ENCODE data around the gene DGKA. TPM values are rescaled to one million over a fixed set of nuclear protein-coding genes. Genes with fewer than 3 reads are reported as not detected.

Gene DGKA
- total and polyA plus RNA-seq, 2 of the 4 experiments (the other 2 are of a cell fraction) = 71.9 to 75.1 TPM

DNA sequence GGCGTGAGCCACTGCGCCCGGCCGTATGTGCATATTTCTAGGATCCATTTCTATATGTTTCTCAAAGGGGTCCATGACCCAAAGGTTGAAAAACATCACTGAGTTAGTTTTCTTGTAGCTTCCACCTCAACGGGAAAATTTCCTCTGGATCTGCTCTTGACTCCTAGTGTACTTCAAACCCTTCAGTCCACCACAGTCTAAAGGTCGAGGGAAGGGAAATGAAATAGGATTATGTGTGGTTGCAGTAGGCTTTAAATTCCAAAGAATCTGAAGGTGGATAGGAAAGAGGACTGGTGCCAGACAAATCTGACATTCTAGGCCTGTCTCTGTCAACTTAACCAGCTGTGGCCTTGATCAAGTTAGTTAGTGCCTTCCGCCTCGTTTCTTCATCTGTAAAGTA is 64.4 kb downstream of the DGKA start:
- no peak overlapping the region for H2AK5ac ChIP-seq (ENCODE audit: low read depth, low read length)
- dilution Hi-C loops (cut with HindIII; ENCODE audit: low sequenced_read_pairs, unreplicated experiment) (no loop called here), in situ Hi-C loops (cut with MboI; ENCODE audit: low sequenced_read_pairs) (loop anchor here (5.0 kb wide), 1 partner anchor 42 kb away; no protein-coding TSS in a partner anchor), intact Hi-C loops (cut with micrococcal nuclease) (loop anchor here (10.0 kb wide), 1 partner anchor 109 kb away; the partner anchor contains the start of gene PA2G4)
- no peak overlapping the region for H4K8ac ChIP-seq (ENCODE audit: low read depth in 2 of 2, low read length in 2 of 2)
- H2BK20ac ChIP-seq (ENCODE audit: low read depth, low read length) = no peak overlapping the region
- no peak overlapping the region for H3K4me2 ChIP-seq (ENCODE audit: low read depth, low read length)
- H3K27ac ChIP-seq (ENCODE audit: insufficient read depth, low read length) = no peak overlapping the region
- no peak overlapping the region for H2BK5ac ChIP-seq (ENCODE audit: low read depth, low read length, poor library complexity, severe bottlenecking)
- ChIA-PET CTCF (interaction anchor here (1.0 to 1.8 kb wide), 5 partner anchors 12 to 35 kb away, joined by 3 to 8 read pairs (median 4); no protein-coding TSS in a partner anchor), POLR2A (ENCODE audit: unreplicated experiment) (no interaction called here)
- no peak overlapping the region for H3K9ac ChIP-seq (ENCODE audit: low read depth, low read length)
- no TSS peak for BruUV-seq (replicated peaks)
- no peak overlapping the region for H2BK120ac ChIP-seq (ENCODE audit: low read depth, low read length)
- H4K5ac ChIP-seq (ENCODE audit: low read depth, low read length) = no peak overlapping the region
- no peak overlapping the region for H3K4ac ChIP-seq (ENCODE audit: low read depth, low read length)
- H3K18ac ChIP-seq (ENCODE audit: low read depth, low read length) = no peak overlapping the region
- H3K36me3 ChIP-seq (ENCODE audit: control insufficient read depth, insufficient read depth, low read length) = peaks cover 29% of the 10 kb centered on the region
- H4K91ac ChIP-seq (ENCODE audit: insufficient read depth, low read depth, low read length) = no peak overlapping the region
- H3K56ac ChIP-seq (ENCODE audit: extremely low read depth, insufficient read depth, low read length) = no peak overlapping the region
- no peak overlapping the region for H3K14ac ChIP-seq (replicated peaks; ENCODE audit: low read depth, low read length)
- H3K23ac ChIP-seq (ENCODE audit: low read depth, low read length) = no peak overlapping the region
- no peak overlapping the region for H2BK15ac ChIP-seq (ENCODE audit: low read depth, low read length)
- no peak overlapping the region for H3K4me3 ChIP-seq (ENCODE audit: insufficient read depth, low read depth, low read length)
- DNase-seq (no peak), ATAC-seq (ENCODE audit: low read depth) (no peak)
- no peaks in the 10 kb centered on the region for H3K9me3 ChIP-seq (ENCODE audit: control insufficient read depth, insufficient read depth, low read length)
- TF ChIP-seq POLR2A (IDR thresholded peaks at IDR 0.05; ENCODE audit: low read depth, low read length) = no peak
- no peak for TF ChIP-seq MXI1 (IDR thresholded peaks at IDR 0.05; ENCODE audit: borderline replicate concordance, low read depth, low read length)
- TF ChIP-seq, protein P1, sequence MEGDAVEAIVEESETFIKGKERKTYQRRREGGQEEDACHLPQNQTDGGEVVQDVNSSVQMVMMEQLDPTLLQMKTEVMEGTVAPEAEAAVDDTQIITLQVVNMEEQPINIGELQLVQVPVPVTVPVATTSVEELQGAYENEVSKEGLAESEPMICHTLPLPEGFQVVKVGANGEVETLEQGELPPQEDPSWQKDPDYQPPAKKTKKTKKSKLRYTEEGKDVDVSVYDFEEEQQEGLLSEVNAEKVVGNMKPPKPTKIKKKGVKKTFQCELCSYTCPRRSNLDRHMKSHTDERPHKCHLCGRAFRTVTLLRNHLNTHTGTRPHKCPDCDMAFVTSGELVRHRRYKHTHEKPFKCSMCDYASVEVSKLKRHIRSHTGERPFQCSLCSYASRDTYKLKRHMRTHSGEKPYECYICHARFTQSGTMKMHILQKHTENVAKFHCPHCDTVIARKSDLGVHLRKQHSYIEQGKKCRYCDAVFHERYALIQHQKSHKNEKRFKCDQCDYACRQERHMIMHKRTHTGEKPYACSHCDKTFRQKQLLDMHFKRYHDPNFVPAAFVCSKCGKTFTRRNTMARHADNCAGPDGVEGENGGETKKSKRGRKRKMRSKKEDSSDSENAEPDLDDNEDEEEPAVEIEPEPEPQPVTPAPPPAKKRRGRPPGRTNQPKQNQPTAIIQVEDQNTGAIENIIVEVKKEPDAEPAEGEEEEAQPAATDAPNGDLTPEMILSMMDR (conservative IDR thresholded peaks at IDR 0.05; ENCODE audit: low read depth, low read length) = no peak
- TF ChIP-seq NFE2L2 (IDR thresholded peaks at IDR 0.05; ENCODE audit: low read depth, low read length) = no peak
- TF ChIP-seq MAZ (IDR thresholded peaks at IDR 0.05; ENCODE audit: borderline replicate concordance, low read depth, low read length) = no peak
- no peak for TF ChIP-seq RFX5 (IDR thresholded peaks at IDR 0.05; ENCODE audit: low read depth, low read length)
- TF ChIP-seq MAFK (IDR thresholded peaks at IDR 0.05; ENCODE audit: low read depth, low read length) = no peak
- TF ChIP-seq, protein P2, sequence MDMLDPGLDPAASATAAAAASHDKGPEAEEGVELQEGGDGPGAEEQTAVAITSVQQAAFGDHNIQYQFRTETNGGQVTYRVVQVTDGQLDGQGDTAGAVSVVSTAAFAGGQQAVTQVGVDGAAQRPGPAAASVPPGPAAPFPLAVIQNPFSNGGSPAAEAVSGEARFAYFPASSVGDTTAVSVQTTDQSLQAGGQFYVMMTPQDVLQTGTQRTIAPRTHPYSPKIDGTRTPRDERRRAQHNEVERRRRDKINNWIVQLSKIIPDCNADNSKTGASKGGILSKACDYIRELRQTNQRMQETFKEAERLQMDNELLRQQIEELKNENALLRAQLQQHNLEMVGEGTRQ (IDR thresholded peaks at IDR 0.05; ENCODE audit: low read depth, low read length) = no peak
- H3K4me1 ChIP-seq (ENCODE audit: control insufficient read depth, insufficient read depth, low read length) = peaks cover 4% of the 10 kb centered on the region
- no peak overlapping the region for H2AFZ ChIP-seq (replicated peaks; ENCODE audit: low read length, poor library complexity)
- H3K79me1 ChIP-seq (ENCODE audit: low read depth in 1 of 2, low read length in 2 of 2) = peaks cover 5 to 16% of the 10 kb centered on the region in 2 experiments
- H2AK9ac ChIP-seq (replicated peaks; ENCODE audit: low read depth, low read length, poor library complexity) = no peak overlapping the region
- no peaks in the 10 kb centered on the region; the same call in 1 of the 2 replicates for H4K20me1 ChIP-seq (ENCODE audit: insufficient read depth, low read length)
- H3K27me3 ChIP-seq (ENCODE audit: control insufficient read depth, insufficient read depth, low read length) = no peaks in the 10 kb centered on the region
- no peaks in the 10 kb centered on the region for H3K9me1 ChIP-seq (ENCODE audit: insufficient read depth, low read length)
- 100% methylated on average over 3 of the region's 8 CpGs; no CpG with 5 or more reads in 1 of the 2 experiments for WGBS, 2 experiments (ENCODE audit: extremely low coverage in 2 of 2, insufficient read length in 1 of 2)

Data from IMR-90 (cell line).